Activated CD4-positive, CD25-positive, alpha-beta regulatory T cell treated with anti-CD3 and anti-CD28 coated beads, Interleukin-2, amount 50 U/mL, for 24 hours (primary cell): ENCODE data around the gene RFX8.
A peak's percentile ranks its signal among the peaks of the same experiment; 100 is the strongest.

Experiments used
- ATAC-seq, 2 donors: fragments of 150-1000 bp; cut with Tn5 transposase; one replicate each; pipeline ENCODE4 v1.10.0; 2021; ENCODE audit warnings: mild to moderate bottlenecking in 1 of 2, moderate library complexity in 1 of 2

The RFX8 gene

GRCh38 chr2:101408925-101409324 lies 66.0 kb downstream of the RFX8 start:
- no peak for ATAC-seq

DNA sequence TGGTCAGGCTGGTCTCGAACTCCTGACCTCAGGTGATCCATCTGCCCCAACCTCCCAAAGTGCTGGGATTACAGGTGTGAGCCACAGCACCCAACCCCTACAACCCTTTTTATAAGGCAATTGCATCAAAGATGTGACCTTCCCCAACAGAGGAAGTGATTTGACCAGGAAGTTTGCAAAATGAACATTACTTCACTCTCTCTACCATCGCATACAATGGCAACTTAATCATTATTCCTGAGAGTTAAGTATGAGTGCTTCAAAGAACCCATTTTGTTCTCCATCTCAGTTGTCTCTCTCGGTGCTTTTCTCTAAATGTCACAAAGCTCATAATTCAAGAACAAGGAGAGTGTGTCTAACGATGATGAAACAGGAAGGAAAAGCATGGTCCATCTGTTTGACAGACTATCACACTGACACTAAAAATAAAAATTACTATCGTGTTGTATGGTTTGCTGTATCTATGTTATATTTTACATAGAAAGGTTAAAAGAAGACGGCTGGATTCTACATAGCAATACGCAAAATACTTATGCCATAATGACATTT lies 69.5 kb downstream of the RFX8 start:
- ATAC-seq = no peak

- no peak for ATAC-seq
Observed at GRCh38 chr2:101403745-101404144, 71.2 kb downstream of the RFX8 start.

GRCh38 chr2:101402630-101403029 lies 72.3 kb downstream of the RFX8 start:
- ATAC-seq = no peak

- ATAC-seq = no peak
Observed at GRCh38 chr2:101401906-101402305, 73.0 kb downstream of the RFX8 start.

GRCh38 chr2:101401326-101401665 lies 73.6 kb downstream of the RFX8 start:
- peak in 1 of 2 donors; percentile 24 for ATAC-seq

- ATAC-seq = no peak
Observed at GRCh38 chr2:101400506-101401325, 74.2 kb downstream of the RFX8 start.

GRCh38 chr2:101400048-101400447 lies 74.9 kb downstream of the RFX8 start:
- no peak for ATAC-seq

DNA sequence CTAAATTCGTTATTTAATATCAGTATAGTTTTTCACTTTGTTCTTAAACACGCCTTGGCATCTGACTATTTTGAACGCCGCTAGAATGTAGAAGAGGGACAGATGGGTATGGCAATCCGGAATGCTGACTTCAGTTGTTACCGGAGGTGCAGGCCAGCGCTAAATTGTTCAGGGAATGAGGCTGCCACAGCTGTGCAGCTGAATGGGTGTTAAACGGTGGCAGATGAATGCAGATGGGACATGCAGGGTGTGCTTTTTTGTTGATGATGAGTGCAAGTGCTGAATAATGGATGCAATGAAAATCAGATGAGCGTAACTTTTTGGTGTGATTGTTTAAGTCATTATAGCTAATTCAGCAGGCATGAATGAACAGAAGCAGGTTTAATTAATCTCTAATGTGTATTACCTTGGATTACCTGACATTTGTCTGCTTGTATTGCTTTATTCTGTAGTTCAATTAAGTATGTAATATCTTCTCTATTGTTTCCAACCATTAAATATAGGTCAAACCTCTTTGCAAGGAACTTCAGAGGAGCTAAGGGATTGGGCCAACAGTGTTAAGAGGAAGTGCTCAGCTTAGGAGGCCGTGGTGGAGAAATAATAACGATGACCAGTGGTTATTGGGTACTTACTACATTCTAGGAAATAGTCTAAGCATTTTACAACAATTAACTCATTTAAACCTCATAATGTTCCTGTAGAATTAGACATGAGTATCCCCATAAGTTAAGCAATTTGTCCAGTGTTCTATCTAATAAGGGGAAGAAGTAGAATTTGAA lies 75.7 kb downstream of the RFX8 start:
- no peak for ATAC-seq

GRCh38 chr2:101398116-101398821 lies 76.6 kb downstream of the RFX8 start:
- ATAC-seq = no peak

DNA sequence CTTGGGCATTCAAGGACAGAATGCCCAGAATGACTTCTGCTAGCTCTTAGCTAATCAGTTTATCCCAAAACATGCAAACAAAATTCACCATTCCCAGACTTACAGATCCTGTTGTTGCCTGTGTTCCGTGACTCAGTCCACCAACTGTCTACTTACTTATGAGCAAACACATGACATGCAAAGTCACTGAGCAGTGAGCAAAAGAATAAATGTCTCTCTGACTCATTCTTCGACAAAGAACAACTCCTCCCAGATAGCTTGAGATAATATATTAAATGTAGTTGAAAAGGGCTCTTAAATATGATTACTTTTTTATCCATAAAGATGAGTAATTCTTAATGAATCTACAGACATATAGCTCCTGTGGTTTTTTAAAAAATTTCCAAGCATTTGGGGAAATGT lies 78.6 kb downstream of the RFX8 start:
- peak; percentile 38 for ATAC-seq

GRCh38 chr2:101395545-101396315 lies 79.2 kb downstream of the RFX8 start:
- ATAC-seq = peak in 1 of 2 donors; percentile 13

GRCh38 chr2:101388232-101388631 lies 86.7 kb downstream of the RFX8 start:
- no peak for ATAC-seq

GRCh38 chr2:101387151-101387834 lies 87.6 kb downstream of the RFX8 start, which contains the start of gene CREG2:
TSS of gene CREG2 (minus strand) at chr2:101387503. CDS start at chr2:101387457, 46 bp downstream.
- ATAC-seq = peak; percentile 81 to 88

- peak in 1 of 2 donors; percentile 21 for ATAC-seq
Observed at GRCh38 chr2:101386599-101387150, 88.2 kb downstream of the RFX8 start.

GRCh38 chr2:101383016-101383541 lies 91.8 kb downstream of the RFX8 start:
- no peak for ATAC-seq

GRCh38 chr2:101382442-101382841 lies 92.5 kb downstream of the RFX8 start:
- ATAC-seq = no peak

- ATAC-seq = no peak
Observed at GRCh38 chr2:101380376-101380775, 94.5 kb downstream of the RFX8 start.

DNA sequence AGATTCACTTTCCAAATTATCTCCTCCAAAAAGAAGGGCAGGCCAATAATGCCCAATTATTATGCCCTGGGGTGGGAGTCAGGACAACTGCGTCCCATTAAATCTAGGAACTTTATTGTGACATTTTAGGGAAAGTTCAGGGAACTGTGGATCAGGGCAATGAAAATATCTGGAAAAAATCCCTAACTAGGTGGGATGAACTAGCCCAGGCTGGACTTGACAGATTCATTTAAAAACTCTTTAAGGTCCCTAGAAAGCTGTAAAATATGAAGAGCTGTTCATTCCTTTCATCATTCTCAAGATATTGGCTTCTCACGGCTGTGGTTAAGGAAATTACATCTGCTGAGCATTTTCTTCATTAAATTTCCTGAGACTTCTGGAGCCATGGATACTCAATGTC lies 95.8 kb downstream of the RFX8 start:
- no peak for ATAC-seq

GRCh38 chr2:101375653-101376052 lies 99.3 kb downstream of the RFX8 start:
- ATAC-seq = no peak
